Astrocyte of the spinal cord (primary cell): ENCODE results near the gene BCDIN3D.

ENCODE experiments used
- DNase-seq: peaks from one replicate; pipeline ENCODE4 v3.0.0; 2011; ENCODE audit warnings: low read depth, low spot score
- H3K4me3 ChIP-seq: 2 replicates; pipeline ENCODE4 v1.5.1; 2011; ENCODE audit warnings: low read depth, mild to moderate bottlenecking, low read length, moderate library complexity
- CTCF ChIP-seq: IDR thresholded peaks from 2 replicates; pipeline ENCODE4 v1.5.1; 2012; ENCODE audit warnings: low read depth, mild to moderate bottlenecking, low read length, inconsistent platforms
- in situ Hi-C: cut with HindIII; loops from 2 replicates; pipeline ENCODE4 v1.10.0; 2017; ENCODE audit warnings: low sequenced_read_pairs

The BCDIN3D gene

GRCh38 chr12:49842519-49843352 lies at the start of gene BCDIN3D:
Gene BCDIN3D, minus strand, starts transcription at chr12:49843106. Its CDS starts 19 bp downstream, at chr12:49843087.
- in situ Hi-C loops: no loop called here

GRCh38 chr12:49892084-49892731 lies 49.3 kb upstream of the BCDIN3D start:
- no peak for TF ChIP-seq CTCF
- H3K4me3 ChIP-seq: no peak overlapping the region
- in situ Hi-C loops: no loop called here
- no peak for DNase-seq

More at GRCh38 chr12:49842519-49843352, at the start of gene BCDIN3D:
- DNase-seq: peak; percentile 93
- no peak for TF ChIP-seq CTCF
- peak within 1 kb of the TSS; percentile 67 for H3K4me3 ChIP-seq

- in situ Hi-C loops: no loop called here
- DNase-seq: no peak
- TF ChIP-seq CTCF: no peak
- H3K4me3 ChIP-seq: no peak overlapping the region
These were observed 48.6 kb upstream of the BCDIN3D start for GRCh38 chr12:49891476-49891875.

- no peak for TF ChIP-seq CTCF
- in situ Hi-C loops: no loop called here
- DNase-seq: no peak
- H3K4me3 ChIP-seq: no peak overlapping the region
These were observed 48.1 kb upstream of the BCDIN3D start for GRCh38 chr12:49891012-49891411.

GRCh38 chr12:49890096-49890461 lies 47.2 kb upstream of the BCDIN3D start:
- in situ Hi-C loops: no loop called here
- no peak overlapping the region for H3K4me3 ChIP-seq
- no peak for TF ChIP-seq CTCF
- no peak for DNase-seq

- no peak overlapping the region for H3K4me3 ChIP-seq
- in situ Hi-C loops: no loop called here
- DNase-seq: no peak
- TF ChIP-seq CTCF: no peak
These were observed 46.6 kb upstream of the BCDIN3D start for GRCh38 chr12:49889361-49890095.
